CD8-positive, alpha-beta memory T cell (primary cell): ENCODE results near the gene FPGS. TPM values are rescaled to one million over a fixed set of nuclear protein-coding genes. Genes with fewer than 3 reads are reported as not detected.
A peak's percentile ranks its signal among the peaks of the same experiment; 100 is the strongest.

Source experiments
- CTCF ChIA-PET: fragments of 350-600 bp; sonication (Branson Sonifier 250); formaldehyde crosslinking; loops from one replicate; lab custom pipeline; 2021; ENCODE audit warnings: antibody characterized with exemption; lab: Charles Lee
- POLR2A ChIA-PET: fragments of 350-600 bp; sonication (Branson Sonifier 250); formaldehyde crosslinking; loops from one replicate; lab custom pipeline; 2021; ENCODE audit warnings: antibody characterized with exemption; lab: Charles Lee
- DNase-seq, 5 donors: peaks; one replicate each; pipeline versions ENCODE4 v3.0.0 to v3.0.0-alpha.2; 2020 to 2022; ENCODE audit warnings: mixed read lengths in 1 of 5
- H3K27ac ChIP-seq: one replicate; pipeline ENCODE4 v1.7.0; 2013; ENCODE audit warnings: low read depth, mild to moderate bottlenecking, low read length, moderate library complexity
- H3K27me3 ChIP-seq: 2 replicates; pipeline ENCODE4 v1.7.0; 2013; ENCODE audit warnings: low read length, mild to moderate bottlenecking; ENCODE audit not compliant: insufficient read depth, poor library complexity, severe bottlenecking
- H3K36me3 ChIP-seq: 2 replicates; pipeline ENCODE4 v1.7.0; 2013; ENCODE audit warnings: mild to moderate bottlenecking, low read length, moderate library complexity; ENCODE audit not compliant: insufficient read depth
- H3K4me1 ChIP-seq: 2 replicates; pipeline ENCODE4 v1.7.0; 2013; ENCODE audit warnings: mild to moderate bottlenecking, low read length, moderate library complexity; ENCODE audit not compliant: insufficient read depth
- H3K4me3 ChIP-seq: 2 replicates; pipeline ENCODE4 v1.7.0; 2013; ENCODE audit warnings: mild to moderate bottlenecking, low read length
- H3K9me3 ChIP-seq: 2 replicates; pipeline ENCODE4 v1.7.0; 2013; ENCODE audit warnings: mild to moderate bottlenecking, low read length
- H3K27ac Mint-ChIP-seq, 8 donors: one replicate each; pipeline ENCODE4 v1.8.0; 2020 to 2021; ENCODE audit warnings: mixed read lengths in 8 of 8, mild to moderate bottlenecking in 6 of 8, inconsistent platforms in 3 of 8, moderate library complexity in 3 of 8
- H3K27me3 Mint-ChIP-seq, 2 donors: one replicate each; pipeline ENCODE4 v1.8.0; 2020 to 2021; ENCODE audit warnings: mixed read lengths in 2 of 2, mild to moderate bottlenecking in 1 of 2, moderate library complexity in 1 of 2
- H3K36me3 Mint-ChIP-seq, 3 donors: one replicate each; pipeline ENCODE4 v1.8.0; 2020 to 2021; ENCODE audit warnings: mixed read lengths in 3 of 3, inconsistent platforms in 1 of 3, mild to moderate bottlenecking in 1 of 3
- H3K4me1 Mint-ChIP-seq, 3 donors: one replicate each; pipeline ENCODE4 v1.8.0; 2020 to 2021; ENCODE audit warnings: mixed read lengths in 3 of 3, inconsistent platforms in 1 of 3, mild to moderate bottlenecking in 1 of 3
- H3K4me3 Mint-ChIP-seq, 7 donors: one replicate each; pipeline ENCODE4 v1.8.0; 2020 to 2021; ENCODE audit warnings: mixed read lengths in 7 of 7, mild to moderate bottlenecking in 6 of 7, moderate library complexity in 4 of 7, inconsistent platforms in 2 of 7
- H3K9me3 Mint-ChIP-seq, 5 donors: one replicate each; pipeline ENCODE4 v1.8.0; 2020 to 2022; ENCODE audit warnings: mixed read lengths in 5 of 5, mild to moderate bottlenecking in 3 of 5, moderate library complexity in 2 of 5, inconsistent platforms in 1 of 5
- polyA plus RNA-seq: library from polyadenylated mRNA; unstranded; fragments of 300-500 nt; fragmentation: Illumina TruSeq; gene quantifications from one replicate; pipeline ENCODE4 v1.2.3, GENCODE V29; 2021
- total RNA-seq, 2 experiments: library from RNA; stranded (reverse); gene quantifications; one replicate each; pipeline ENCODE4 v1.2.3, GENCODE V29; 2021

The FPGS gene
- 100 to 1,000 TPM; 110 to 111 TPM for total RNA-seq
- polyA plus RNA-seq = 68.0 TPM

GRCh38 chr9:127802576-127803443 is at the start of gene FPGS:
Gene FPGS (plus strand): TSS chr9:127802882. CDS start chr9:127802925, 43 bp downstream.
- Mint-ChIP-seq H3K9me3 (no peaks in the 10 kb centered on the region), H3K4me3 (peak within 1 kb of the TSS; percentile 91 to 98 (median 93)), H3K27ac (peak within 1 kb of the TSS; percentile 81 to 100 (median 94)), H3K36me3 (peaks cover 0 to 23% (median 5%) of the 10 kb centered on the region in 3 donors), H3K27me3 (peaks cover 0 to 1% of the 10 kb centered on the region in 2 donors), H3K4me1 (peaks cover 20 to 46% (median 28%) of the 10 kb centered on the region in 3 donors)
- DNase-seq = peak; percentile 79 to 91 (median 85)
- CTCF ChIA-PET = interaction anchor here (0.9 to 3.3 kb wide), 5 partner anchors 14 to 119 kb away, joined by 3 to 16 read pairs (median 5); no protein-coding TSS in a partner anchor
- no peaks in the 10 kb centered on the region for H3K9me3 ChIP-seq
- H3K4me1 ChIP-seq = peaks cover 20% of the 10 kb centered on the region
- no peaks in the 10 kb centered on the region for H3K36me3 ChIP-seq
- peak within 1 kb of the TSS; percentile 90 for H3K27ac ChIP-seq
- peak within 1 kb of the TSS; percentile 97 for H3K4me3 ChIP-seq
- POLR2A ChIA-PET = interaction anchor here (1.0 to 1.7 kb wide), 2 partner anchors 10 to 18 kb away, joined by 5 to 10 read pairs; partner anchors contain the start of gene CDK9
- no peaks in the 10 kb centered on the region for H3K27me3 ChIP-seq

DNA sequence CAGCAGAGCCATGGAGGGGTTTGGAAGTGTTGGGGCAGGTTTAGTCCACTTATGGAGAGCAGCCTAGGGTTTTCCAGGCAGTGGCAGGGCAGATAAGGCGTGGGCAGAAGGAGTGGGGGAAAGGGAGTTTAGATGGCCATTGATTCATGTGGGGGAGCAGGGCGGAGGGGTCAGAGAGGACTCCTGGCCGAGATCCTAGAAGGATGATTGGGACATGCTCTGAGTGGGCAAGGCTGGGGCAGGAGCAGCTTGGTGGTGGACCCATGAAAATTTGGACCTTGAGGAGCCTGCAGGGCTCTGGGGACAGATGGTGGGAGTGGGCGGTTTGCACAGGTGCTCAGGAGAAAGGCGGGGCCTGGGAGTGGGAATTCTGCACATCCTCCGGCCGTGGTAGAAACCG is 49.5 kb upstream of the FPGS start:
- Histone ChIP-seq H3K4me3 (no peak overlapping the region), H3K4me1 (peaks cover 2% of the 10 kb centered on the region), H3K9me3 (no peaks in the 10 kb centered on the region), H3K27ac (no peak overlapping the region), H3K36me3 (peaks cover 35% of the 10 kb centered on the region), H3K27me3 (no peaks in the 10 kb centered on the region)
- Mint-ChIP-seq H3K9me3 (no peaks in the 10 kb centered on the region), H3K4me3 (no peak overlapping the region), H3K27ac (peak overlapping the region in 7 of 8 donors; percentile 17 to 79 (median 58)), H3K27me3 (no peaks in the 10 kb centered on the region), H3K4me1 (peaks cover 10 to 20% (median 17%) of the 10 kb centered on the region in 3 donors), H3K36me3 (peaks cover 4 to 60% (median 5%) of the 10 kb centered on the region in 3 donors)
- DNase-seq = no peak
- ChIA-PET POLR2A (no interaction called here), CTCF (no interaction called here)

GRCh38 chr9:127753622-127754021 is 49.1 kb upstream of the FPGS start:
- Histone ChIP-seq H3K36me3 (peaks cover 30% of the 10 kb centered on the region), H3K4me1 (no peaks in the 10 kb centered on the region), H3K27ac (no peak overlapping the region), H3K27me3 (no peaks in the 10 kb centered on the region), H3K4me3 (no peak overlapping the region), H3K9me3 (no peaks in the 10 kb centered on the region)
- CTCF ChIA-PET = no interaction called here
- H3K36me3 Mint-ChIP-seq = peaks cover 4 to 58% (median 5%) of the 10 kb centered on the region in 3 donors
- no peaks in the 10 kb centered on the region for H3K27me3 Mint-ChIP-seq
- POLR2A ChIA-PET = no interaction called here
- no peaks in the 10 kb centered on the region for H3K9me3 Mint-ChIP-seq
- H3K27ac Mint-ChIP-seq = peak overlapping the region in 1 of 8 donors; percentile 54
- H3K4me1 Mint-ChIP-seq = peaks cover 14 to 21% (median 19%) of the 10 kb centered on the region in 3 donors
- H3K4me3 Mint-ChIP-seq = no peak overlapping the region
- no peak for DNase-seq

GRCh38 chr9:127754099-127755060 is 48.3 kb upstream of the FPGS start:
- Mint-ChIP-seq H3K27ac (no peak overlapping the region), H3K36me3 (peaks cover 4 to 57% (median 5%) of the 10 kb centered on the region in 3 donors), H3K4me3 (no peak overlapping the region), H3K9me3 (no peaks in the 10 kb centered on the region), H3K4me1 (peaks cover 18 to 25% (median 21%) of the 10 kb centered on the region in 3 donors), H3K27me3 (no peaks in the 10 kb centered on the region)
- no peaks in the 10 kb centered on the region for H3K4me1 ChIP-seq
- POLR2A ChIA-PET = no interaction called here
- H3K4me3 ChIP-seq = no peak overlapping the region
- H3K9me3 ChIP-seq = no peaks in the 10 kb centered on the region
- peaks cover 22% of the 10 kb centered on the region for H3K36me3 ChIP-seq
- H3K27ac ChIP-seq = no peak overlapping the region
- no peaks in the 10 kb centered on the region for H3K27me3 ChIP-seq
- CTCF ChIA-PET = no interaction called here
- no peak for DNase-seq

DNA sequence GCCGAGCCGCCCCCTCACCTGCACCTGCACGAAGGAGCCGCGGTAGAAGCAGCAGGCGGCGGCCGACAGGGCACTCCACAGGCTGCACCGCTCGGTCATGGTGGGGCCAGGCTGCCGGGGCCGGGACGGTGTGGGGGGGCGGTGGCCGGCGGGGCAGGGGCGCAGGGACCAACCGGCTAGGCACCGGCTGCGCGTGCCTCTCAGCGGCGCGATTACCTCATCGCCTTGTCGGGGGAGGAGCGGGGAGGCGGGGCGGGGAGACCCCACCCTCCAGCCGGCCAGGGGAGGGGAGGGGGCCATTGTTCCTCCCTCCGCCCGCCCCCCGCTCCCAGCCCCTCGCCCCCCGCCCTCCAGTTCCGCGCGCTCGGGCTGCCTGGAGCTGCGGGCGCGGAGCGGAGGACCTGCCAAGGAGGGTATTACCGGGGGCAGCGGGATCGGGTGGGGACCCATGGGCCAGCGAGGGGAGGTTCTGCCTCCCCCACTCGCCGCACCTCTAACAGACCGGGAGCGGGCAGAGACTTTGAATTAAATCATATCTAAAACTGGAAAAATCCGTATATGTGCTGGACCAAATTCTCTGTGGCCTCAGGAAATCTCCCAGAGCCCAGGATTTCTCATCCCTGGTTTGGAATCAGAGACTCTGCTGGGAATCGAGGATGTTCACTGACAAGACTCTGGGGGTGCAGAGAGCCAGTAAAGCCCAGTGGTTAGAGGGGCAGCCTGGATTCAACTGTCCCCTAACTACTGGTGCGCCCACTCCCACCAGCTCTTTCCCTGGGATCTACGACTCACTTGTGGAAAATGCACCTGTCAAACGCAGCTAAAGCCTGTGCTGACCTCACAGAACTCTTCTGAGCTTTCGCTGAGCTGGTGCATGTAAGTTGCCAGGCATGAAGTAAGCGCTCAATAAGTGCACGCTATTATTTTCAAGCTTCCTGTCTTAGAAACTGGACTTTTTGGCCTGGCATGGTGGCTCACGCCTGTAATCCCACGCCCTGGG is 47.3 kb upstream of the FPGS start:
- ChIA-PET CTCF (interaction anchor here (2.5 kb wide), 1 partner anchor 20 kb away, joined by 9 read pairs; the partner anchor contains the start of gene TOR2A), POLR2A (no interaction called here)
- no peaks in the 10 kb centered on the region for H3K9me3 Mint-ChIP-seq
- Histone ChIP-seq H3K36me3 (peaks cover 15% of the 10 kb centered on the region), H3K9me3 (no peaks in the 10 kb centered on the region), H3K4me1 (no peaks in the 10 kb centered on the region), H3K27me3 (no peaks in the 10 kb centered on the region), H3K27ac (no peak overlapping the region), H3K4me3 (no peak overlapping the region)
- peaks cover 3 to 55% (median 3%) of the 10 kb centered on the region in 3 donors for H3K36me3 Mint-ChIP-seq
- no peak overlapping the region for H3K4me3 Mint-ChIP-seq
- no peak for DNase-seq
- peaks cover 16 to 23% (median 19%) of the 10 kb centered on the region in 3 donors for H3K4me1 Mint-ChIP-seq
- no peaks in the 10 kb centered on the region for H3K27me3 Mint-ChIP-seq
- peak overlapping the region in 1 of 8 donors; percentile 79 for H3K27ac Mint-ChIP-seq

- H3K4me3 Mint-ChIP-seq = no peak overlapping the region
- ChIA-PET POLR2A (no interaction called here), CTCF (interaction anchor here (1.4 to 2.5 kb wide), 2 partner anchors 21 to 29 kb away, joined by 3 to 9 read pairs; partner anchors contain the start of genes CDK9 and TOR2A)
- peaks cover 10% of the 10 kb centered on the region for H3K36me3 ChIP-seq
- no peaks in the 10 kb centered on the region for H3K9me3 ChIP-seq
- no peak overlapping the region for H3K27ac Mint-ChIP-seq
- no peak overlapping the region for H3K4me3 ChIP-seq
- DNase-seq = no peak
- H3K27me3 ChIP-seq = no peaks in the 10 kb centered on the region
- peaks cover 12 to 22% (median 18%) of the 10 kb centered on the region in 3 donors for H3K4me1 Mint-ChIP-seq
- H3K4me1 ChIP-seq = no peaks in the 10 kb centered on the region
- H3K9me3 Mint-ChIP-seq = no peaks in the 10 kb centered on the region
- H3K27ac ChIP-seq = no peak overlapping the region
- peaks cover 0 to 50% (median 0%) of the 10 kb centered on the region in 3 donors for H3K36me3 Mint-ChIP-seq
- H3K27me3 Mint-ChIP-seq = no peaks in the 10 kb centered on the region
Measured at GRCh38 chr9:127756233-127756632, 46.4 kb upstream of the FPGS start.
